OCI-LY7 (cell line): ENCODE results near the gene TCF23.

Experiments
- CTCF ChIP-seq: fragments of 200-600 bp; sonication (generic); conservative IDR thresholded peaks from 2 replicates; pipeline ENCODE4 v1.5.1; 2014; ENCODE audit warnings: mild to moderate bottlenecking, antibody characterized with exemption, low read length, moderate library complexity, mixed read lengths
- EZH2phosphoT487 ChIP-seq: fragments of 200-600 bp; sonication (generic); IDR thresholded peaks from 2 replicates; pipeline ENCODE4 v1.6.1; 2018; ENCODE audit warnings: low read depth, borderline replicate concordance, mild to moderate bottlenecking, mixed run types, antibody characterized with exemption, low read length, moderate library complexity, mixed read lengths

GRCh38 chr2:27203741-27204140 lies 54.9 kb downstream of the TCF23 start:
- TF ChIP-seq CTCF: no peak
- no peak for TF ChIP-seq EZH2phosphoT487
